Measurements from ENCODE around the gene LEO1. TPM values are rescaled to one million over a fixed set of nuclear protein-coding genes. Genes with fewer than 3 reads are reported as not detected.

The LEO1 gene
- total and polyA plus RNA-seq, 10 of the 15 experiments (the other 5 are each of a cell fraction or from before 2014, with no cell fraction given): 13.6 to 50.6 (median 32.4) TPM

GRCh38 chr15:52013151-52013791 lies 41.7 kb upstream of the LEO1 start (continued):
- TF ChIP-seq BCL3 (IDR thresholded peaks at IDR 0.05; ENCODE audit: borderline replicate concordance, insufficient read depth, low read depth, low read length, poor library complexity, severe bottlenecking): peak; percentile 78
- peak; percentile 73 for TF ChIP-seq MTA3 (IDR thresholded peaks at IDR 0.05; ENCODE audit: borderline replicate concordance, low read length)
- no peak for TF ChIP-seq ZBTB40 (IDR thresholded peaks at IDR 0.05; ENCODE audit: borderline replicate concordance)
- TF ChIP-seq NFYA (IDR thresholded peaks at IDR 0.05; ENCODE audit: borderline replicate concordance, low read depth, low read length): no peak
- TF ChIP-seq REST (IDR thresholded peaks at IDR 0.05; ENCODE audit: low read depth, low read length): no peak
- TF ChIP-seq POU2F2 (IDR thresholded peaks at IDR 0.05; ENCODE audit: borderline replicate concordance, low read depth, low read length): no peak
- TF ChIP-seq BHLHE40 (IDR thresholded peaks at IDR 0.05; ENCODE audit: borderline replicate concordance in 1 of 2, low read depth in 2 of 2, low read length in 1 of 2): no peak
- no peak for TF ChIP-seq ZNF217 (IDR thresholded peaks at IDR 0.05)
- no peak for TF ChIP-seq YY1 (IDR thresholded peaks at IDR 0.05; ENCODE audit: low read depth, low read length)
- no peak for TF ChIP-seq SUPT20H (IDR thresholded peaks at IDR 0.05; ENCODE audit: borderline replicate concordance, control insufficient read depth, low read depth, low read length)
- TF ChIP-seq CBX5 (IDR thresholded peaks at IDR 0.05; ENCODE audit: low read depth): no peak
- no peak for TF ChIP-seq HDAC2 (IDR thresholded peaks at IDR 0.05)
- TF ChIP-seq RBBP5 (conservative IDR thresholded peaks at IDR 0.05): no peak
- no peak for TF ChIP-seq CBX3 (IDR thresholded peaks at IDR 0.05; ENCODE audit: borderline replicate concordance, low read depth)
- TF ChIP-seq STAT1 (conservative IDR thresholded peaks at IDR 0.05): no peak
- TF ChIP-seq ZBTB11 (CRISPR knock-in tag; IDR thresholded peaks at IDR 0.05): no peak
- TF ChIP-seq ESRRA (IDR thresholded peaks at IDR 0.05; ENCODE audit: low read length): no peak
- TF ChIP-seq TBL1XR1 (IDR thresholded peaks at IDR 0.05; ENCODE audit: low read depth, low read length): no peak
